Nucleus accumbens (tissue), 56 donors: Measurements from ENCODE around the gene ITGA4.

Source experiments
- DNase-seq, 56 donors: peaks; one replicate each; lab custom pipeline; 2025; lab: John Stamatoyannopoulos, UW

Gene ITGA4

GRCh38 chr2:181485638-181485946, 28.4 kb downstream of the ITGA4 start:
- DNase-seq, result no peak

GRCh38 chr2:181499231-181499630, 42.0 kb downstream of the ITGA4 start:
- no peak for DNase-seq

- no peak for DNase-seq
Measured at GRCh38 chr2:181500201-181500600, 43.0 kb downstream of the ITGA4 start.

- DNase-seq, result no peak
Measured at GRCh38 chr2:181515719-181516118, 58.5 kb downstream of the ITGA4 start.

- DNase-seq, result no peak
Measured at GRCh38 chr2:181516992-181517391, 59.8 kb downstream of the ITGA4 start.

- no peak for DNase-seq
Measured at GRCh38 chr2:181517685-181518301, 60.6 kb downstream of the ITGA4 start.

- DNase-seq, result no peak
Measured at GRCh38 chr2:181520253-181520652, 63.1 kb downstream of the ITGA4 start.

DNA sequence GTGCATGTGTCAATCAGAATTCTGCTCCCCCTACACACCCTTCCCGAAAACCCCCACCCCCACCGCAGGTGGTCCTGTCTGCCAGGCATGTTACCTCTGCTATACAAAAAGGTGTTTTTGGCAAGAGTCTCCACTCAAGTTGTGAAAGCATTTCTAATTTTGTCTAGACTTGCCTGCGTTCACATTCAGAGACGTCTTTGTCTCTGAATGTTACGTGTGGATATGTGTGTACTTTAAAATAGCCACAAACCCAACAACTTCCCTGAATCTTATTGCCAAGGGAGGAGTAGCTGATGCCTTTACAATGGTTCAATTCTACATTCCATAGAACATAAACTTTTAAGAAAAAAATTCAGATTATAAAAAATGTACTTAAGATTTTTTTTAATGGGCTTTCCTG, 66.6 kb downstream of the ITGA4 start:
- DNase-seq, result no peak

- DNase-seq, result no peak
Measured at GRCh38 chr2:181526014-181526413, 68.8 kb downstream of the ITGA4 start.

- no peak for DNase-seq
Measured at GRCh38 chr2:181527058-181527457, 69.9 kb downstream of the ITGA4 start.

DNA sequence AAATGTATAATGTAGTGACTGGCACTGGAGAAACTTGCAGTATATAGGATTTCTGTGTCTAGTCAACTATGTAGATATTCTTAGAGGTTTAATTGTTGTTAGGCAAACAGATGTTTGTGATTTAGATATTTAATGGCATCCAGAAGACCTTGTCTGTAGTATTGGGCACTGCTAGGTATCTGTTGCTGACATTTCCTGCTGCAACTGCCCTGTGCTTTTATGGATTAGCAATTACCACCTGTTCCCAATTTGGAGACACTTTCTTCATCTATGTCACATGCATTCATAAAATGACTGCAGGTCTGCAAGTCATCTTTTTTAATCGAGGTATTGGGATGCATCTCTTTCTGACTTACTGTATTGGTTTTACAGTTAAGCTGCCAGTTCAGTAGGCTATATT, 71.3 kb downstream of the ITGA4 start:
- DNase-seq, result no peak

DNA sequence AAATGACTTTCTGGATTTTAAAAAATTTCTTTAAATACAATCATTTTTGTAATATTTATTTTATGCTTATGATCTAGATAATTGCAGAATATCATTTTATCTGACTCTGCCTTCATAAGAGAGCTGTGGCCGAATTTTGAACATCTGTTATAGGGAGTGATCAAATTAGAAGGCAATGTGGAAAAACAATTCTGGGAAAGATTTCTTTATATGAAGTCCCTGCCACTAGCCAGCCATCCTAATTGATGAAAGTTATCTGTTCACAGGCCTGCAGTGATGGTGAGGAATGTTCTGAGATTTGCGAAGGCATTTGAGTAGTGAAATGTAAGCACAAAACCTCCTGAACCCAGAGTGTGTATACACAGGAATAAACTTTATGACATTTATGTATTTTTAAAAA, 79.5 kb downstream of the ITGA4 start:
- DNase-seq, result no peak

DNA sequence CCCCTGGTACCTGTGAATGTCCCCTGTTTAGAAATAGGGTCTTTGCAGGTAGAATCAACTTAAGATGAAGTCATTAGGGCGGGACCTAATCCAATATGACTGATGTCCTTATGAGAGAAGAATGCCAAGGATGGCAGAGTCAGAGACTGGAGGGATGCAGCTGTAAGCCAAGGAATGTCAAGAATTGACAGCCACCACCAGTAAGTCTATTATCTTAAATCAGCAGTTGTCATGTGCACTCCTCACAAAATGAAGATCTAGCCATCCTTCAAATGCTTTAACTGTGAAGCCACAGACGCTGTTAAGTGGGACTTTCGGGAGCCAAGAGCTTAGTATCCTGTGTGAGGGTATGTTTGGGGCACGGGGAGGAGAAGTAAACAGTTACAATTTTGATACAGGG, 83.2 kb downstream of the ITGA4 start:
- DNase-seq, result no peak

GRCh38 chr2:181542170-181542569, 85.0 kb downstream of the ITGA4 start:
- no peak for DNase-seq

GRCh38 chr2:181546086-181546485, 88.9 kb downstream of the ITGA4 start:
- no peak for DNase-seq

DNA sequence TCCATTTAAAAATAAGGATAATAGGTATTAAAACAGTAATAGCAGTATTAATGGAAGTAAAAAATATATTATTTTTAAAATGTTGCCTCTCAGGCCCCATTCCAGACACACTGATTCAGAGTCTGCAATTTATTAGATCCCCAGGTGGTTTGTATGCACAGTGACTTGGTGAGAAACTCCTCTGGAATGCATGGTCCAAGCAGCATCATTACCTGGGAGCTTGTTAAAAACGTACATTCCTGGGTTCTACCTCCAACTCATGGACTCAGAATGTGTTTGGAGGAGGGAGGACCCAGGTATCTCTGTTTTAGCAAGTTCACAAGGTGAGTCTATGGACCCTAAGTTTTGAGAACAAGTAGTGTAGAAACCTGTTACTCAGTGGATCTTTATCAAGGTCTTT, 95.6 kb downstream of the ITGA4 start:
- DNase-seq, result no peak

GRCh38 chr2:181553244-181553643, 96.1 kb downstream of the ITGA4 start:
- no peak for DNase-seq

DNA sequence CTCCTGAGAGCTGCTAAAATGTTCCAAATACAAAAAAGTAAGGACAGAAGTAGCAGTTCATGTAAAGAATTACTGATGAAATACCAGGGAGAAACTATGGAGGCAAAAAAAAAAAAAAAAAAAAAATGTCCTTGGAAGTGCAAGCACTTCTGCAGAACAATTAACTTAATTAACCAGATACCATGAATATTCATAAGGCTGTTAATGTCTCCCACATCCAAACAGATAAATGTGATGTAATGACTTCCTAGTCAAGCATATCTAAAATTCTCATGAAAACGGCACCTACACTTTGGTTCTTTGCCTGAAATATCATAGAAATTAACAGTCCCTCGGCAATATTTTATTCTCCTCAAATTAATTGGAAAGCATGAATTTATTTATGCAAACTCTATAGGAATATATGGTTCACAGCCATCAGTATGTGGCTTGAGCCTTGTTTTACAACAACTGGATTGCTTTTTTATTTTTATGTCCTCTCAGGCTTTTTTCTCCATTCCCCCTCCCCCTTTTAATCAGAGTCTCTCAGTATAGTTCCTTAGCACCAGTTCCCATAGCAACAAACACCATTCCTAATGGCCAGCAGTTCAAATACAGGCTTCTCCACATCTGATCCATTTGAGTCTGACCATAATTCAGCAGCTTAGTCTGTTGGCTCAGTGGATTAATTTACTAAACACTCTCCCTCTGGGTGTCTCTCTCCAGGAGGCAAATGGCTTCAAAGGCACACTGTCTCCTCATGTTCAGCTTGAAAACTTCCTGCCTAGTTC, 97.1 kb downstream of the ITGA4 start:
- DNase-seq, result no peak

DNA sequence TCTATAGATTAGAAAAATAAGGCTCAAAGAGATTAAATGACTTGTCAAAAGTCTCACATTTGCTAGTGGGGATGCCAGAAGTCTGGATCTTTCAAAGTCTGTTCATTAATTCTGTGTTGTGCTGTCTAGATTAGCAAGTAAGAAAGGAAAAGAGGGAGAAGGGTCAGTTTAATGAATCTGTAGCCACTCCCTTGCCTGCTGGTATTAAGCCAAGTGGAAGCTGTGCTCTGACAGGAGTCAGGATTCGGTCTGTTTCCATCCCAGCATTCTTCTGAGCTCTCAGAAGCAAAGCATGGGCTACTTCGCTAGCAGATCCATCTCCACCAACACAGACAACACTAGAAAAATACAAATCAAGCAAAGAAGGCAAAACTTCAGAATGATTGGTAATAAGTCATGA, 101.2 kb downstream of the ITGA4 start:
- DNase-seq, result no peak

DNA sequence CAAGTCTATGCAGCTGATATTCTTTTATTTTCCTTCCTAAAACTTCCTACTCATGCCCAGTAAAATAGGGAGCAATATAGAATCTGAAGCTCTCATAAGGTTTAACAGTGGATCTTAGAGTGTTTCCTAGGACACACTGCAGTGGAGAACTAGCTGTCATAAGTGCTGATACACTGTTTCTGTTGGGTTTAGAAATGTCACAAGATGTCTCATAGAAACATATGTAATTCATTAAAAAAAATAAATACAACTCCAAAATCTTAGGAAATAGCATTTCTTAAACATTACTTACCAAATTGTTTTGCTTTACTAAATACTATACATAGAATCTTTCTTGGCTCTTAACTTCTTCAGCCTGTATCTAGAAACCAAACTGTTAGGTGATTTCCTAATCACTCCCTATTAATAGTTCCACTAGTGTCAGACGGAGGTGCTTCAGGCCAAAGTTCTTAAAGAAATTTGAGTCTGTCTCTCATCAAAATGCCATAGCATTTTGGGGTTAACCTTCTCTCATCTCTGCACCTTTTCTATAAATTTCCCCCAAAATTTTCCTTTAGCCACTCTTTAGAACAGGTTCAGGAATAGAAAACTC, 106.0 kb downstream of the ITGA4 start:
- no peak for DNase-seq

GRCh38 chr2:181566334-181567032, 109.3 kb downstream of the ITGA4 start:
- no peak for DNase-seq

GRCh38 chr2:181570059-181570458, 112.9 kb downstream of the ITGA4 start:
- DNase-seq, result no peak
